Muscle of back (tissue), 13 donors: ENCODE results near the gene ORC5. TPM values are rescaled to one million over a fixed set of nuclear protein-coding genes. Genes with fewer than 3 reads are reported as not detected.
"Not testable (repeated sequence)": the region's sequence is repeated elsewhere in the genome, so short reads cannot be mapped to it uniquely, and the experiment has no call there.

ENCODE experiments used
- DNase-seq, 3 donors: peaks; one replicate each; pipeline versions ENCODE4 v3.0.0 to v3.0.0-alpha.2; 2013
- long read RNA-seq, 9 donors: transcript quantifications; one replicate each; lab custom pipeline, GENCODE V29; 2026
- polyA plus RNA-seq, 10 donors: library from polyadenylated mRNA; unstranded; fragments of 120-200 nt; gene quantifications; one replicate each; pipeline ENCODE4 v1.2.1, GENCODE V29; 2013; ENCODE audit not compliant: insufficient read length in 10 of 10

ORC5 gene
- 10 to 100 TPM; 13.0 to 18.3 (median 16.2) TPM for polyA plus RNA-seq
- long read RNA-seq, donor 1, partial matches to known transcripts = 0 of 3 reads
- long read RNA-seq, donor 1, other reads (novel, unspliced or antisense) = 0 of 3 reads
- long read RNA-seq, donor 2, partial matches to known transcripts = 0 of 4 reads
- long read RNA-seq, donor 2, other reads (novel, unspliced or antisense) = 0 of 4 reads
- long read RNA-seq, donor 3 = 0 reads
- long read RNA-seq, donor 4, partial matches to known transcripts = 0 of 3 reads
- long read RNA-seq, donor 4, other reads (novel, unspliced or antisense) = 0 of 3 reads
- long read RNA-seq, donor 5, partial matches to known transcripts = 0 of 3 reads
- long read RNA-seq, donor 5, other reads (novel, unspliced or antisense) = 0 of 3 reads
- long read RNA-seq, donor 6, partial matches to known transcripts = 5 of 8 reads
- long read RNA-seq, donor 6, other reads (novel, unspliced or antisense) = 0 of 8 reads
- long read RNA-seq, donor 7, transcript ORC5-201 (14 exons, 1,958 nt) = major isoform, 5 of 5 reads
- long read RNA-seq, donor 7, partial matches to known transcripts = 0 of 5 reads
- long read RNA-seq, donor 7, other reads (novel, unspliced or antisense) = 0 of 5 reads
- long read RNA-seq, donor 8, partial matches to known transcripts = 0 of 3 reads
- long read RNA-seq, donor 8, other reads (novel, unspliced or antisense) = 0 of 3 reads
- long read RNA-seq, donor 9 = 0 reads

DNA sequence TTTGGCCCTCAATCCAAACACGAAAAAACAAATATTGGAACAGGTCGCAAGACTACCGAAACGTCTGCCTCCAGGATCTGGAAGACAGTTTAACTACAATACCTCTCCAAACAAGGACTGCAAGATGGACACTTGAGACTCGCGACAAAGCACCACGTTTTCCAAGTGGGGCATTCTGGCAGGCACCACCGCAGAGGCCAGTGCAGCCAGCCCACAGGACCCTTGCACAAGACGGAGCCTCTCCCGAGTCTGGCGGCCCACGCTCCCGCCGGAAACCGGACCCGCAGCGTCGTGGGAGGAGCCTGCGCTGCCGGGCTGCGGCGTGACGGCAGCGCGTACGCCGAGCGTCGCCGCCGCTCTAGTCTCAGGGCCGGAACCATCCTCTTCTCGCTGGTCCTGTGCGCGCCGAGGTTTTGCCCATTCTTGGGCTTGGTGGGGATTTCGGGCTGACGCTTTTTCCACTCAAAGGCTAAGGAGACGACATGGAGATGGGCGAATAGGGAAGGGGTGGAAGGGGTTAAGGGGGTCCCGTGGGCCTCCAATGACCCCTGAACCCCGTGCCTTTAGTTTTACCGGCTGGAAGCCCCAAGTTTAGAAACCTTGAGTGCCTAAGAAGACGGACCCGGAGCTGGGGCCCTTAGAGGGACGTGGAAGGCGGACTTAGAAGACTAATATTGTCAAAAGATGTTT, at the start of gene ORC5:
Gene ORC5, minus strand, starts transcription at position 283 of the 690 bp plus-strand sequence. Its CDS starts 109 bp downstream, at position 174.
- peak; percentile 77 to 95 (median 89) for DNase-seq

DNA sequence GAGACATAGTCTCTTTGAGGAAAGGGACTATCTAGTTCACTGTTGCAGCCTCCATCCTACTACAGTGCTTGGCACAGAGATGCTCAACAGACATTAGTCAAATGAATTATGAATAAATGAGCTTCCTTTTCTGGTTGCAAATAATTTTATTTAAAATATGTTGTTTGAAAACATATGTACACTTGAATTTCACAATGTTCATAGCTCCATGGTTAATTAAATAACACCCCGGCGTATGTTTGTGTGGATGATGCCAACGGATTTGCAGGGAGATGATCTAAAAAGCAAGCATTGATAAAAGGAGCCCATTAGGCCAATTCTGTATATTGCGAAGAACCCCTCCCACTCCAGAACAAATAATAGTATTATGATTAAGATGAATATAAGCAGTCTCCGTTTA, 47.8 kb upstream of the ORC5 start:
- no peak for DNase-seq

DNA sequence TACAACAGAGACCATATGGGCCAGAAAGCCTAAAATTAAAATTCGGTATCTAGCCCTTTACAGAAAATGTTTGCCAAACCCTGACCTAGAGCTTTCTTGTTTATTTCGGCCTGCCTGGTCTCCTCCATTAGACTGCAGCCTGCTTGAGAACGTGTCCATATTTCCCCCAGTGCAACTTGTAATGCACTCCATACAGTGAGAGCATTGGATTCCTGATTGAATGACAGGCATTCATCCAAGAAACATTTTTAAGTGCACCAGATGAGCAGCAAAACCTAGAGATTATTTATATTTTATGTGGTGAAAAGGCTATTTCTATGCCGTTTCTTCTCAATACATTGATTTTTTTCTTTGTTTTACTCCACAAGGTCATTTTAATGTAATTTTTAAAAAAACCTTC, 47.4 kb upstream of the ORC5 start:
- no peak for DNase-seq

DNA sequence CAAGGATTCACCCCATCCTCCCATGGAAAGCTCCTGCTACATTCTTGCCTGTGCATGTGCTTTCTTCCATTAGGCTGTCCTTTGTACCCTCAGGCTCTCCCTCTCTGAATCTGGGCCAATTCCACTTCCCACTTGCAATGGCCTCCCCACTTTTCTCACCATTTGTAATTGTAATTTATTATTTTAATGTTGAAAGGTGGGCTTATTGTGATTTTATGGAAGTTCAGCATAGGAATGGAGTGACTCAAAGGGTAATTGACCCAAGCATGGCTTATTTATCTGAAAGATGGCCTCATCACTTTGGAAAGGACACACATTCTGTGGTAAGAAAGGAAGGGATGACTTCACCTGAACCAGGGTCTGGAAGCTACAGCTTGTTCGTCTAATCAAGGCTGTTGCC, 46.9 kb upstream of the ORC5 start:
- no peak for DNase-seq

DNA sequence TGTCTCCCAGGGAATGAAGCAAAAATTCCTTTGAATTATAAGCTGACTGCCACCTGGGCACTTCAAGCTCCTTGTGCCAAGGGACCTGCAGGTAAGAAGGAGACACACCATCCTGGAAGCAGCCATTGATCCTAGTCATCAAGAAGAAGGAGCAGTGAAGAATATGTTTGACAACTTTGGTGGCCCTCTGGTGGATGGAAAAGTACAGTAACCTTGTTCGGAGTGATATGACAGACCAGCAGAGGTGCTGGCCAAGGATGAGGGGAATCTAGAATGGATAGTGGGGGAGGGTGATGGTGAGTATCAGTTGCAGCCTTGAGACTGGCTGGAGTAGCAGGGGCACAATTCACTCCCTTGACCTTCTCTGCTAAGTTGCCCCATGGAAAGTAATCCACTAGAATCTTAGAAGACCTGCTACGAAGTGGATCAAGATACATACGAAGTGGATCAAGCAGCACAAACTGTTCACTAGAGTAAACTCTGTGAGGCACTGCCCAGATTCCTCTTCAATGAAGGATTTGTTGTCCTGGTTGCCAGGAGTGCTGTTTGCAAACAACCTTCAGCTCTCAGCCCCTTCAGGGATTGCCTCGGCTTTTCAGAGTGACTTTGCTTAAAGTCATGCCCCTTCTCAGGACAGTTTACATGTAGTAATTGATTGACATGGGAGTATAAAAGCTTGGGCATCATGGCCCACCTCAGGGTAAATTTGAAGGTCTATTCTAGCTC, 44.8 kb upstream of the ORC5 start:
- DNase-seq = no peak

DNA sequence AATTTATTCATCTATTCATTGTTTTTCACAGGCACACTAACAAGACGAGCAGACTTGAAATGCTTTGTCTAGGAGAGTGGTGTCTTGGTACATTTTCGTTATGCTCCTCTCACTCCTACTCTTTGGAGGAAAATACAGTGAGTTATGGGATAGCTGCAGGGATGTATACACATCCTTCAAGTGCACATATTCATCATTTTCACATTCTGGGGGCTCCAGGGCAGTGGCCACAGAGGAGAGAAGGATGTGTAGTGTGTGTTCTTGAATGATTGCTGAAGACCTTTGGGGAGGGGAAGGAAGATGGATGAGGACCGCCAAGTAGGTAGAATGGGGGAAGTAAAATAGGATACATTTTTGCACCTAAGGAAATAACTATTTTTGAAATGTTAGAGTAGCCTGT, 34.8 kb upstream of the ORC5 start:
- no peak for DNase-seq

DNA sequence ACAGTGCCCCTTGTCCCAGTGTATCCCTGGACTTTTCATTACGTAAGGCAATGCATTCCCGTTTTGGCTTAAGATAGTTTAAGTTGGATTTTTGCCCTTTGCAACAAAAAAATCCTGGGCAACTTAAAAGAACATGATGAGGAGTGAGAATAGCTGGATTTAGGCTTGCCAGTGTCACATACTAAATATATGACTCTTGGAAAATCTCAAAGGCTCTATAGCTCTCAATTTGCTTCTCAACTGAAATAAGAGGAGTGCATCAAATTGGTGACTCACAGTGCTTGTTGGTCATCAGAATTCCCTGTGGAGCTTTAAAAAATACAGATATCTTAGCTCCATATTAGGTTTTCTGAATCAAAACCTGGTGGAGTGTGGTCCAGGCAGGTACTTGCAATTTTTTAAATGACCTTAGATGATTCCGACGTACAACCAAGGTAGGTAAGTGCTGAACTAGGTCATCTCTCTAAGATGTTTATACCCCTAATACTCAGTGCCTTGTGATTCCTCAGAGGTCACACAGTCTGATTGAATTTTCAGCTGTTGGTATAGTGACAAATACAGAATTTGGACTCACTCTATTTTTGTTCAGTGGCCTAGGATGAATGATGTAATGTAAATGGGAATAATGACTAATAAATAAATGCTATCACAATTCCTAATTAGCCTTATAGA, 33.9 kb upstream of the ORC5 start:
- peak in 1 of 3 donors; percentile 27 for DNase-seq

DNA sequence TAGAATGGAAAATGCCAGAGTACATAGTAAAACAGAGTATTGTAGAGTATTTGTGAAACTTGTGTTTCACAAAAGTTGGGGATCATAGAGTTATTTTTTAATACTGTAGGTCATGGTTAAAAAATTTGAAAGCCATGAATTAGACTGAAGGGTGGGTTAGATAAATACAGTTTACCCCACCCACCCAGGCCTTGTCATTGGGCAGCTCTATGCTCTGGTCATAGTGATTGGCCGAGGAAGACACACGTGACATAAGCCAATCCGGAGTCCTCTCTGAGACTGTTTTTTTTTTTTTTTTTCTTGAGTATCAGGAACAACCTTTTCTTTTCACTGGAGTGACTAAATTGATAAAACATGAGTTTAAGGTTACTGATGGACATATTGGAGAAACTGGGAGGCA, 33.3 kb upstream of the ORC5 start:
- DNase-seq = no peak

DNA sequence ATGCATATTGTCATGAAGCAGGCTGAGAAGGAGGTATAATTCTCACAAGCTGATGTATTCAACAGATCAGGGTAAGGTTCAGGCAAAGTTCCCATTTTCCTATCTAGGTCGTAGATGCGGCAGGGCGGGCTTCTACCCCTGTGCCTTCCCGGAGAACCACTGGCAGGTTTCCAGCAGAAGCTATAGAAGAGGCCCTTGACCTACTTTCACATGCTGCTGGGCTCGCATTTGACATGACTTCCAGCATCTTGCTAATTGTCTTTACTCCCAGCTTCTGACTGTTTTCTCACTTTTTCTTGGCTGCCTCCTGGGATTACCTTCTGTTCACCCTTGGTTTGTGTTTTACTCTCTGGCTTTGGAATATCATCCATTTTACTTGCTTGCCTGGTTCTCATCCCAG, 32.6 kb upstream of the ORC5 start:
- peak in 1 of 3 donors; percentile 36 for DNase-seq

DNA sequence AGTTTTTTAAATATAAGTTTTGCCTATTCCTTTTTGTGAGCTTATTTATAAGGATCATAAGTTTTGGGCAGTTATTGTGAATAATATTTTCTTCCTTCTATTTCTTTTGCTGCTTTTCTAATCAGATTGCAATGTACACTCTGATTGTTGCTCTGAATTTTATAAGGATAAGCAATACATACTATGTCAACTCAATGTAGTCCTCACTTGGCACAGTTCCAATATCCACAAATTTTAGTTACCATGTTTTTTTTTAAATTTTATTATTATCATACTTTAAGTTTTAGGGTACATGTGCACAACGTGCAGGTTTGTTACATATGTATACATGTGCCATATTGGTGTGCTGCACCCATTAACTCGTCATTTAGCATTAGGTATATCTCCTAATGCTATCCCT, 27.2 kb upstream of the ORC5 start:
- DNase-seq = not testable (repeated sequence)

DNA sequence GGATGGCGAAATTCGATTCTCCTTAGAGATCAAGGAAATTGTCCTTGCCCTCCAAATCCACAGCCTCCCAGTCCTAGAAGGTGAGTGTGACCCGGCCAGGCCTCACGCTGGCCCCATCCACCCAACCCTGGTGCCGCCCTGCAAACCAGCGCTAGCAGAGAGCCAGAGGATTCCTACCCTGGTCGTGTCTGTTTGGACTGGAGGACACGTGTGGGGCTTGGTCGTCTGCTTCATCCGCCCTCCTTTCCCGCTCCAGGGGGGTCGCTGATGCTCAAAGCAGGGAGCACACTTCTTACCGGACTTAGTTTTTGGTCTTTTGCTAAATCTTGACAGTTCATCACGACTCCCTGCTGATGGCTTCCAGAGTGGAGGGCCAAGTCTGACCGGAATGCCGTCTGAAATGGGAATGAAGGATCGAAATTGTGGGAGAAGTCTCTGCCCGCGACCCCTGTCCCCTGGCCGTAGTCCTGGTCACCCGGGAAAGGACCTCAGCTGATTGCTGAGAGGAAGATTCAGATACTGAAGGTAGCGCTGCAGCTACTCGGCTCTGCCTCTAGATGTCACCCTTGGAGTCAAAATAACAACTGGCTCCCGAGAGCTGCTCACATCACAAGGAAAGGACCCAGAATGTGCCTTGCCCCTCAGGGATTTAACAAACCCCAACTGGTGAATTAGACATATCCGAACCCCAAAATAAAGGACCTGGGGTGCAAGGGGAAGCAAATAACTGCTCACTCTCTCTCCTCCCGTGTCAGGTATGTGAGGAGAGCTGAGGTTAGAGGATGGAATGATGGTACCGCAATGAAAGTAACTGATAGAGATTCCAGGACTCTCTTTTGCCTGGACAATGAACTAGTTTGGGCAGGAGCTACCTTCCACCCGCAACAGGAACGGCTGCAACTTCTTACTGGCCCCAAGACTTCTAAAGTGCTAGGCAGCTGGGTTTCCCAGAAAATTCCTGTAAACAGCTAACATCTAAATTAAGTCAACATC, 23.5 kb upstream of the ORC5 start:
- peak; percentile 25 to 68 (median 38) for DNase-seq

DNA sequence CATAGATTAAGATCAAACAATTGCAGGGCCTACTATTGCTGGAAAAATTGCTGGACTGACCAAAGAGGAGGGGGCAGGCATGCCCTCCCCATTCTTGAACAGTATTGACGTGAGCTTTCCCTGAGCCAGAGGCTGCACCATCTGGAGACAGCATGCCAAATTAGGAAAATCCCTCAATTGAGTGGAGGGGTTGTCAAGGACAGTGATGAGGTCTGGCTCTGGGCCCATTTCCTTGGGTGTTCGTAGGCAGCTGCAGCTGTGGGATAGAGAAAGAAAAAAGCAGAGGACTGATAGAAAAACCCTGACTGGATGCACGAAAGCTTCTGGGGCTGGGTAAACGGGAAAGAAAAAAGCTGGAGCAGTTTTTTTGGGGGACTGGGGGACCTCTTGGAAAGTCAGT, 22.8 kb upstream of the ORC5 start:
- peak; percentile 38 to 72 (median 40) for DNase-seq

DNA sequence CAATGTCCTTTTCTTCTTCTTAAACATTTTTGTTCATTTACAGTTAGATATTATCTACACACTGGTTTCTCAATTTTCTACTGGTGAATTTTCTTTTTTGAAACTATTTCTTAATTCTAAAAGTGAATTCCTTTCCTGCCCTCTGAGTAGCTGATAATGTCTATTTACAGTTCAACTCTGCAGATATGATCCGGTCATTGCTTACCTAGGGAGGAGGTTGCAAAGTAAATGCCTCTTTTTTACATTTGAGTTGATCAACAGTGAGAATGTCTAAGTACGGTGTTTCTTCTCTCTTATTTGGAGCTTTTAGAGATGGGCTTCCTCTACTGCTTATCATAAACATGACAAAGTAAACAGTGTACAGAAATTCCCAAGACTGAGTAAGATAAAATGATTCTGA, 20.6 kb upstream of the ORC5 start:
- DNase-seq = no peak

DNA sequence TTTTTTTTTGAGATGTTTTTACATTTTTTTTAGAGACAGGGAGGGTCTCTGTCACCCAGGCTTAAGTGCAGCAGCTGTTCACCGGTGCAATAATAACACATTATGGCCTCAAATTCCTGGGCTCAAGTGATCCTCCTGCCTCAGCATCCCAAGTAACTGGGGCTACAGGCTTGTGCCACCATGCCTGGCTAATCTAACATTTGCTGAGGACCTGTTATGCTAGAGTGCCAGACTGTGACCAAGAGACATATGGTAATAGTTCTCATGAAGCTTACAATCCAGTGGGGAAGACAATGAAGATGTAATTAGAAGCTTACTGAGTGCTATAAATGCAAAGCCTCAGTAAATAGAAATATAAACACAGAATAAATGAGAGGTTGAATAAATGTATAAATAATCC, 17.6 kb upstream of the ORC5 start:
- DNase-seq = no peak

DNA sequence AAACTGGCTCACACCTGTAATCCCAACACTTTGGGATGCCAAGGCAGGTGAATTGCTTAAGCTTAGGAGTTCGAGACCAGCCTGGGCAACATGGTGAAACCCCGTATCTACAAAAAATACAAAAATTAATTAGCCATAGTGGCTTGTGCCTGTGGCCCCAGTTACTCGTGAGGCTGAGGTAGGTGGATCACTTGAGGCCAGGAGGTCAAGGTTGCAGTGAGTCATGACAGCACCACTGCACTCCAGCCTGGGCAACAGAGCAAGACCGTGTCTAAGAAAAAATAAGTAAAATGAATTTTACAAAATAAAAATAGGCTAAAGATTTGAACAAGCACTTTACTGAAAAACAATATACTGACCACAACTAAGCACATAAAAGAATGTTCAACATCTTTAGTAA, 9.8 kb upstream of the ORC5 start:
- no peak for DNase-seq

DNA sequence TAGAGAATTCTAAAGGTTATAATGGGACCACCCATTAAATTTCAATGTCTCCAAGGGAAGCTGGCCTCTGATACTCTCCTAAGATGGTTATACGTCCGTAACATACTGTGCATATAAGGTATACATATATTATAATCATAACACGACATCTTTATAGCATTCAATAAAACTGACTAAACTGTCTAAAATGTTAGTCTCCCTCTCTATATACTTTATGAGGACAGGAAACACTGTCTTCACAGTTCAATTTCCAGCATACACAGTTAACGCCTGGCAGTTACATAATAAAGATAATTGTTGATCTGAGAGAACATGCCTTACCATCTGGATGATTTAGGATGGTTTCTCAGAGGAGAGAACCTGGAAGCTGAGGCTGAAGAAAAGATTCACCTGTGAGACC, 1.2 kb upstream of the ORC5 start:
- no peak for DNase-seq

DNA sequence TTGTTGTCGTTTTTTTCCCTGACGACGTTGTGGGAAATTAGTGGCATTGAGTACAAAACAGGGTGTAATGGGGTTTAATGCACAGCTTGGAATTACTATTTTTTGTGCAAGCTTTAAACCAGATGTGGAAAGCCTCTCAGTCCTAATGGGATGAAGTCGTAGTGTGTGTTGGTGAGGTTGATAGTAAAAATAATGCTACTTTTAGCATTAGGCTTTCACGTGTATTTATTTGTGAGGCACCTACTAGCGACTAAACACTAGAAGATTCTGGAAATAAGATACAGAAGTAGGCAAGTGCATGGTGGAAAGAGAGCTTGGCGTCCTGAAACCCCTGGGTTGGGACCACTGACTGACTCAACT, 588 bp upstream of the ORC5 start:
- DNase-seq = no peak

DNA sequence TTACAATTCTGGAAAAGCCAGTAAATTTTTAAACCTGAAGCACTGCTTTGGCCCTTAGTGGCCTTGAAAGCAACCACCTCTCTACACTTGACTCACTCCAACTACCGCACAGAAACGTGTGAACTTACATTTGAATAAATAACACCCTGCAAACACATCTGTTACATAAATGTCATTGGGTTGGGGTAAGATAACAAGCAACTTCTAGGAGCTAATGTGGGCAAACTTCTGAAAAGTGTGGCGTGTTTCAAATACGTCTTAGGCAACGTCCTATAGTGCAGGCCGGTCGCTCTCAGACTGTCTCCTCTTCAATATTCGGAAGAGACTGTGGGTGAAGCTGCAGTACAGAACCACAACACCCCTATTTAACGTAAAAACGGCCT, 474 bp downstream of the ORC5 start:
- no peak for DNase-seq

DNA sequence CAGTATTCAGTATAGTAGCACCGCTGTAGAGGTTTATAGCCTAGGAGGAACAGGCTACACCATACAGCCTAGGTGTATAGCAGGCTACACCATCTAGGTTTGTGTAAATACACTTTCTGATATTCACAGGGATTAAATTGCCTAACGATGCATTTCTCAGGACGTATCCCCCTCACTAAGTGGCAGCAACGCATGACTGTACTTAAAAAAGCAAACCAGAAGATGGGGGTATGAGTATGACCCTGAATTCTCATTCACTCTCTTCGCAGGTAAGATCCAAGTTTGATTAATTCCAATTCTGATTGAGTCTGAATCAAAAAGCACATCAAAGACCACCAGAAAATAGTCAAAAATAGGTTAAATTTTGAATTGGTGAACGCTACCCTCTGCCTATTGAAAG, 972 bp downstream of the ORC5 start:
- DNase-seq = peak in 1 of 3 donors; percentile 2

DNA sequence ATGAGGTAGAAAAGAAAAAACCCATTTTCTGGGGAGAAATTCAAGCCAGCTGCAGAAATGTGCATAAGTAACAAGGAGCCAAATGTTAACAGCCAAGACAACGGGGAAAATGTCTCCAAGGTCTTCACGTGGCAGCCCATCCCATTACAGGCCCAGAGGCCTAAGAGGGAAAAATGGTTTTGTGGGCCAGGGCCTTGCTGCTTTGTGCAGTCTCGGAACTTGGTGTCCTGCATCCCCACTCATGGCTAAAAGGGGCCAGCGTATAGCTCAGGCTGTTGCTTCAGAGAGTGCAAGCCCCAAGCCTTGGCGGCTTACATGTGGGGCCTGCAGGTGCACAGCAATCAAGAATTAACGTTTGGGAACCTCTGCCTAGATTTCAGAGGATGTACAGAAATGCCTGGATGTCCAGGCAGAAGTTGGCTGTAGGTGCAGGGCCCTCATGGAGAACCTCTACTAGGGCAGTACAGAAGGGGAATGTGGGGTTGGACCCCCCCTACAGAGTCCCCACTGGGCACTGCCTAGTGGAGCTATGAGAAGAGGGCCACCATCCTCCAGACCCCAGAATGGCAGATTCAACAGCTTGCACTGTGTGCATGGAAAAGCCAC, 9.0 kb downstream of the ORC5 start:
- no peak for DNase-seq
